NCI-H2227 treated with DMSO at 0.1 percent for 48 hours (cell line): ENCODE results near the gene HAVCR1.

Experiments used
- DNase-seq: peaks from one replicate; lab custom pipeline; 2025; lab: John Stamatoyannopoulos, UW

The HAVCR1 gene

DNA sequence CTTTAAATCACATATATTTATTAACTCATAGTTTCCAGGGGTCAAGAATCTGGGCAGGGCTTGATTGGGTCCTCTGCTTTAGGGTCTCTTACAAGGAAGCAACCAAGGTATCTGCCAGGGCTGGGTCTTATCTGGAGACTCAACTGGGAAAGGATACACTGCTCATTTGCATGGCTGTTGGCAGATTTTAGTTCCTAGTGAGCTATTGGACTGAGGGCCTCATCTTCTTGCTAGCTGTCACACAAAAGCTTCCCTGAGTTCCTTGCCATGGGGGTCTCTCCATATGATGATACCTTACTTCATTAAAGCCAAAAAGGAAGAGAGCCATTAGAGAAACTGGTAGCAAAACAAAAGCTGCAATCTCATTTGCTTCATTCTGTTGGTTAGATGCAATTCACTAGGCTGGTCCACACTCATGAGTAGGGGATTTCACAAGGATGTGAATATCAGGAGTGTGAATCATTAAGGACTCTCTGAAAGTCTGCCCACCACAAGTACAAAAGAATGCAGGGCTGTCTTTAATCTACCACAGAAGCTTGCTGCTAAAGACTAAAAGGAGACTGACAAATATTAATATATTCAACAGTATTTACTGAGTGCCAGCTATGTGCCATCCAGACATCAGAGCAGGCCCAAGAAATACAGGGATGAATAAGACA lies 53.9 kb downstream of the HAVCR1 start:
- DNase-seq: no peak

DNA sequence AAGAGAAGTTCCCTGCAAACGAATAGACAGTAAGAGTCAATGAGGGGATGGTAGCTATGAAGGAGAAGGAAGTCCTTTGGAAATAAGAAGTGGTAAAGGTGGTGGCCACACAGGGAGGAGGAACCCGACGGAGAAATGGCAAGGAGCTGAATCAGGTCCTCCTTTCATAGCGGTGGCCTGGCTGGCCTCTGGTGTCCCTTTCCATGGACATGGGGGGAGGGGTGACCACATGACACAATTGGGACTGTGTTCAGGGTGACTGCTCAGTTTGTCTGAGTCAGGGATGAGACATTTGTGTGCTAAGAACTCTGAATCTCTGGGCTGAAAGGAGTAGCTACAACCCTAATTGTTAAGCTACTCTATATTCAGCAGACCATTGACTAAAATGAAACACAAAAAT lies 67.2 kb downstream of the HAVCR1 start:
- DNase-seq: no peak

DNA sequence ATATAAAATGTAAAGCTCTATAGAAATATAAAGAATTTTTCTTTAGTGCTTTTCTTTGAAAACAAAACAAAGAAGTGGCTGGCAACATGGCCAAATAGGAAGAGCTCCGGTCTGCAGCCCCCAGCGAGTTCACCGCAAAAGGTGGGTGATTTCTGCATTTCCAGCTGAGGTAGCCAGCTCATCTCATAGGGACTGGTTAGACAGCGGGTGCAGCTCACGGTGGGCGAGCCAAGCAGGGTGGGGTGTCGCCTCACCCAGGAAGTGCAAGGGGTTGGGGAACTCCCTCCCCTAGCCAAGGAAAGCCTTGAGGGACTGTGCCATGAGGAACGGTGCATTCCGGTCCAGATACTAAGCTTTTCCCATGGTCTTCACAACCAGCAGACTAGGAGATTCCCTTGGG lies 74.9 kb downstream of the HAVCR1 start:
- no peak for DNase-seq

DNA sequence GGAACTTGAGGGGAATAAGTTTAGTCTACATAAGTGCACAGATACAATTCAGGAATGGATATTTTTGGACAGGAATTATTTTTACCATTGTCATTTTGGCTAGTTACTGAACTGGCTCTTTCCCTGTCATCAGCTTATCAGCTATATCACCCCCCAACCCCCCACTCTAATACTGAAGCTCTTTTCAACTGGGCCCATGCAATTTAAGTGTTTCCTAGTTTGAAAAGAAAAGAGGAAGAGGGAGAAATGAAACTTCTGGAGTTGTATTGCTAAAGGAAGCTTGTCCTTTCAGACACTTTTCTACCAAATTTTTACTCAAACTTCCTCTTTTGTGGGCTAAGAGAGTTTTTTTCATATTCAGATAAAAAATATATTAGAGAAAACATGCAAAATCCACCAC lies 77.4 kb downstream of the HAVCR1 start:
- DNase-seq: no peak
